K562 treated with DMSO at 1 percent for 24 hours (cell line): ENCODE results near the gene SLC29A2. TPM values are rescaled to one million over a fixed set of nuclear protein-coding genes. Genes with fewer than 3 reads are reported as not detected.

ENCODE experiments used
- total RNA-seq: library from RNA; unstranded; fragments of 300-600 nt; gene quantifications from 2 replicates; pipeline ENCODE4 v1.2.3, GENCODE V29; 2022; ENCODE audit warnings: low read depth; ENCODE audit not compliant: insufficient read depth

SLC29A2 gene
- total RNA-seq: 14.6 and 18.1 TPM in 2 replicates

GRCh38 chr11:66371627-66372415, at the start of gene SLC29A2:
TSS of gene SLC29A2 (minus strand) at chr11:66371760. CDS start at chr11:66371591, 169 bp downstream.

GRCh38 chr11:66420671-66421476, 49.3 kb upstream of the SLC29A2 start, which contains the start of gene NPAS4:
TSS of gene NPAS4 (plus strand) at chr11:66421035. CDS start at chr11:66421180, 145 bp downstream.

GRCh38 chr11:66347425-66348276, 23.9 kb downstream of the SLC29A2 start, which contains the start of gene B4GAT1:
TSS of gene B4GAT1 (minus strand) at chr11:66347629. CDS start at chr11:66347545, 84 bp downstream.

GRCh38 chr11:66344550-66345315, 26.8 kb downstream of the SLC29A2 start, which contains the start of gene BRMS1:
TSS of gene BRMS1 (minus strand) at chr11:66345104. CDS start at chr11:66342234, 2,870 bp downstream.

GRCh38 chr11:66336234-66337102, 35.1 kb downstream of the SLC29A2 start, which contains the start of gene RIN1:
TSS of gene RIN1 (minus strand) at chr11:66336434. CDS start at chr11:66336402, 32 bp downstream.

GRCh38 chr11:66316849-66317251, 54.7 kb downstream of the SLC29A2 start, which contains the start of gene CD248:
TSS of gene CD248 (minus strand) at chr11:66317044. CDS start at chr11:66317027, 17 bp downstream.

Other genes starting within 250 kb of the SLC29A2 start
- 45.0 and 46.3 TPM in 2 replicates for gene KLC2, start 114.1 kb downstream of the SLC29A2 start, total RNA-seq
- 194 and 197 TPM in 2 replicates for gene RAB1B, start 103.1 kb downstream of the SLC29A2 start, total RNA-seq
- gene CNIH2, start 93.6 kb downstream of the SLC29A2 start, total RNA-seq: 1.1 TPM in 1 of 2 replicates, not detected in the other
- 132 and 143 TPM in 2 replicates for gene YIF1A, start 82.6 kb downstream of the SLC29A2 start, total RNA-seq
- gene TMEM151A, start 79.9 kb downstream of the SLC29A2 start, total RNA-seq: not detected in 2 replicates
- gene CD248, start 54.7 kb downstream of the SLC29A2 start, total RNA-seq: not detected in 2 replicates
- gene RIN1, start 35.3 kb downstream of the SLC29A2 start, total RNA-seq: 1.1 TPM in 2 replicates
- 65.5 and 66.8 TPM in 2 replicates for gene BRMS1, start 26.7 kb downstream of the SLC29A2 start, total RNA-seq
- 38.5 and 42.0 TPM in 2 replicates for gene B4GAT1, start 24.1 kb downstream of the SLC29A2 start, total RNA-seq
- gene NPAS4, start 49.3 kb upstream of the SLC29A2 start, total RNA-seq: not detected in 2 replicates
- gene MRPL11, start 67.1 kb upstream of the SLC29A2 start, total RNA-seq: 43.7 and 47.1 TPM in 2 replicates
- gene PELI3, start 95.1 kb upstream of the SLC29A2 start, total RNA-seq: 8.3 and 8.6 TPM in 2 replicates
- gene DPP3, start 108.7 kb upstream of the SLC29A2 start, total RNA-seq: 58.7 and 69.0 TPM in 2 replicates
- 12.5 and 13.9 TPM in 2 replicates for gene BBS1, start 138.9 kb upstream of the SLC29A2 start, total RNA-seq
- gene ZDHHC24, start 174.3 kb upstream of the SLC29A2 start, total RNA-seq: 14.7 and 14.8 TPM in 2 replicates
- not detected in 2 replicates for gene ACTN3, start 175.1 kb upstream of the SLC29A2 start, total RNA-seq
- 26.6 and 29.9 TPM in 2 replicates for gene CTSF, start 196.8 kb upstream of the SLC29A2 start, total RNA-seq
- 0.21 and 0.36 TPM in 2 replicates for gene CCDC87, start 221.3 kb upstream of the SLC29A2 start, total RNA-seq
- 40.9 and 51.1 TPM in 2 replicates for gene CCS, start 221.4 kb upstream of the SLC29A2 start, total RNA-seq
- 77.5 and 83.1 TPM in 2 replicates for gene RBM14, start 244.9 kb upstream of the SLC29A2 start, total RNA-seq